ENCODE results near the gene C1S.

Gene C1S

GRCh38 chr12:7026854-7027253, 33.7 kb upstream of the C1S start:
- Histone ChIP-seq H3K4me2 (ENCODE audit: low read length, poor library complexity, severe bottlenecking) (no peak overlapping the region), H3K4ac (ENCODE audit: low read depth in 1 of 2, low read length in 2 of 2) (no peak overlapping the region), H3K9ac (ENCODE audit: low read length) (no peak overlapping the region), H4K8ac (ENCODE audit: low read length) (no peak overlapping the region), H2BK120ac (ENCODE audit: low read depth, low read length) (no peak overlapping the region), H3K14ac (ENCODE audit: low read length in 2 of 2) (no peak overlapping the region), H3K9me3 (ENCODE audit: control insufficient read depth, low read length) (no peaks in the 10 kb centered on the region), H2BK12ac (ENCODE audit: low read length in 2 of 2) (no peak overlapping the region), H3K27ac (ENCODE audit: low read length, poor library complexity, severe bottlenecking) (no peak overlapping the region), H3K36me3 (ENCODE audit: control insufficient read depth in 1 of 2, insufficient read depth in 2 of 2, low read depth in 1 of 2, low read length in 2 of 2) (no peaks in the 10 kb centered on the region), H2AFZ (ENCODE audit: low read depth, low read length) (no peak overlapping the region), H2AK5ac (ENCODE audit: low read length, severe bottlenecking) (no peak overlapping the region), H3K79me1 (replicated peaks; ENCODE audit: low read length, poor library complexity, severe bottlenecking) (no peaks in the 10 kb centered on the region), H3K27me3 (ENCODE audit: control insufficient read depth in 1 of 2, insufficient read depth in 1 of 2, low read length in 2 of 2) (no peaks in the 10 kb centered on the region), H3K4me3 (ENCODE audit: insufficient read depth in 1 of 2, low read depth in 1 of 2, low read length in 2 of 2) (no peak overlapping the region), H4K91ac (ENCODE audit: low read length) (no peak overlapping the region), H3K4me1 (ENCODE audit: control insufficient read depth, insufficient read depth, low read depth, low read length) (no peaks in the 10 kb centered on the region), H3K23ac (ENCODE audit: low read length in 2 of 2) (no peak overlapping the region), H2BK5ac (ENCODE audit: low read depth, low read length, poor library complexity, severe bottlenecking) (no peak overlapping the region), H3K18ac (ENCODE audit: low read depth in 1 of 2, low read length in 2 of 2) (no peak overlapping the region), H2BK15ac (ENCODE audit: low read depth, poor library complexity, severe bottlenecking) (no peak overlapping the region)
- WGBS = 80% methylated on average over 1 of the region's 1 CpG
- no peak for DNase-seq

GRCh38 chr12:7031306-7031705, 29.2 kb upstream of the C1S start:
- 82% methylated on average over 6 of the region's 6 CpGs for WGBS
- Histone ChIP-seq H2AK5ac (ENCODE audit: low read length, severe bottlenecking) (no peak overlapping the region), H3K27ac (ENCODE audit: low read length, poor library complexity, severe bottlenecking) (no peak overlapping the region), H4K8ac (ENCODE audit: low read length) (no peak overlapping the region), H2BK5ac (ENCODE audit: low read depth, low read length, poor library complexity, severe bottlenecking) (no peak overlapping the region), H3K4ac (ENCODE audit: low read depth in 1 of 2, low read length in 2 of 2) (no peak overlapping the region), H2BK12ac (ENCODE audit: low read length in 2 of 2) (no peak overlapping the region), H3K4me3 (ENCODE audit: insufficient read depth in 1 of 2, low read depth in 1 of 2, low read length in 2 of 2) (no peak overlapping the region), H3K9me3 (ENCODE audit: control insufficient read depth, low read length) (no peaks in the 10 kb centered on the region), H2BK15ac (ENCODE audit: low read depth, poor library complexity, severe bottlenecking) (no peak overlapping the region), H3K9ac (ENCODE audit: low read length) (no peak overlapping the region), H4K91ac (ENCODE audit: low read length) (no peak overlapping the region), H3K14ac (ENCODE audit: low read length in 2 of 2) (no peak overlapping the region), H3K36me3 (ENCODE audit: control insufficient read depth in 1 of 2, insufficient read depth in 2 of 2, low read depth in 1 of 2, low read length in 2 of 2) (no peaks in the 10 kb centered on the region), H3K4me2 (ENCODE audit: low read length, poor library complexity, severe bottlenecking) (no peak overlapping the region), H2BK120ac (ENCODE audit: low read depth, low read length) (no peak overlapping the region), H3K27me3 (ENCODE audit: control insufficient read depth in 1 of 2, insufficient read depth in 1 of 2, low read length in 2 of 2) (peaks cover 2 to 12% of the 10 kb centered on the region in 2 experiments), H3K18ac (ENCODE audit: low read depth in 1 of 2, low read length in 2 of 2) (peak overlapping the region in 1 of 2 experiments; percentile 5), H3K4me1 (ENCODE audit: control insufficient read depth, insufficient read depth, low read depth, low read length) (no peaks in the 10 kb centered on the region), H3K79me1 (replicated peaks; ENCODE audit: low read length, poor library complexity, severe bottlenecking) (no peaks in the 10 kb centered on the region), H2AFZ (ENCODE audit: low read depth, low read length) (no peak overlapping the region), H3K23ac (ENCODE audit: low read length in 2 of 2) (no peak overlapping the region)
- no peak for DNase-seq

GRCh38 chr12:7032990-7033389, 27.5 kb upstream of the C1S start:
- H3K9ac ChIP-seq (ENCODE audit: low read length) = no peak overlapping the region
- 70% methylated on average over 2 of the region's 2 CpGs for WGBS

GRCh38 chr12:7034464-7034863, 26.1 kb upstream of the C1S start:
- no peak overlapping the region for H3K4me3 ChIP-seq (ENCODE audit: insufficient read depth in 1 of 2, low read depth in 1 of 2, low read length in 2 of 2)
- no peak overlapping the region for H2AFZ ChIP-seq (ENCODE audit: low read depth, low read length)
- H3K14ac ChIP-seq (ENCODE audit: low read length in 2 of 2) = no peak overlapping the region
- no peak overlapping the region for H3K18ac ChIP-seq (ENCODE audit: low read depth in 1 of 2, low read length in 2 of 2)
- DNase-seq = no peak
- WGBS = 100% methylated on average over 1 of the region's 1 CpG
- no peaks in the 10 kb centered on the region for H3K9me3 ChIP-seq (ENCODE audit: control insufficient read depth, low read length)
- H4K8ac ChIP-seq (ENCODE audit: low read length) = no peak overlapping the region
- H2AK5ac ChIP-seq (ENCODE audit: low read length, severe bottlenecking) = no peak overlapping the region
- H3K27ac ChIP-seq (ENCODE audit: low read length, poor library complexity, severe bottlenecking) = no peak overlapping the region
- H3K36me3 ChIP-seq (ENCODE audit: control insufficient read depth in 1 of 2, insufficient read depth in 2 of 2, low read depth in 1 of 2, low read length in 2 of 2) = no peaks in the 10 kb centered on the region
- H2BK120ac ChIP-seq (ENCODE audit: low read depth, low read length) = no peak overlapping the region
- H3K23ac ChIP-seq (ENCODE audit: low read length in 2 of 2) = no peak overlapping the region
- H4K91ac ChIP-seq (ENCODE audit: low read length) = no peak overlapping the region
- H3K27me3 ChIP-seq (ENCODE audit: control insufficient read depth in 1 of 2, insufficient read depth in 1 of 2, low read length in 2 of 2) = peaks cover 2 to 12% of the 10 kb centered on the region in 2 experiments
- no peaks in the 10 kb centered on the region for H3K4me1 ChIP-seq (ENCODE audit: control insufficient read depth, insufficient read depth, low read depth, low read length)
- H3K9ac ChIP-seq (ENCODE audit: low read length) = no peak overlapping the region
- H3K79me1 ChIP-seq (replicated peaks; ENCODE audit: low read length, poor library complexity, severe bottlenecking) = no peaks in the 10 kb centered on the region
- H3K4me2 ChIP-seq (ENCODE audit: low read length, poor library complexity, severe bottlenecking) = no peak overlapping the region
- H2BK15ac ChIP-seq (ENCODE audit: low read depth, poor library complexity, severe bottlenecking) = no peak overlapping the region
- H2BK5ac ChIP-seq (ENCODE audit: low read depth, low read length, poor library complexity, severe bottlenecking) = no peak overlapping the region
- no peak overlapping the region for H2BK12ac ChIP-seq (ENCODE audit: low read length in 2 of 2)
- no peak overlapping the region for H3K4ac ChIP-seq (ENCODE audit: low read depth in 1 of 2, low read length in 2 of 2)

More at GRCh38 chr12:7032990-7033389, 27.5 kb upstream of the C1S start:
- no peaks in the 10 kb centered on the region for H3K9me3 ChIP-seq (ENCODE audit: control insufficient read depth, low read length)
- H2AK5ac ChIP-seq (ENCODE audit: low read length, severe bottlenecking) = no peak overlapping the region
- no peak overlapping the region for H2BK12ac ChIP-seq (ENCODE audit: low read length in 2 of 2)
- H2AFZ ChIP-seq (ENCODE audit: low read depth, low read length) = no peak overlapping the region
- no peak overlapping the region for H2BK5ac ChIP-seq (ENCODE audit: low read depth, low read length, poor library complexity, severe bottlenecking)
- H3K23ac ChIP-seq (ENCODE audit: low read length in 2 of 2) = no peak overlapping the region
- H3K36me3 ChIP-seq (ENCODE audit: control insufficient read depth in 1 of 2, insufficient read depth in 2 of 2, low read depth in 1 of 2, low read length in 2 of 2) = no peaks in the 10 kb centered on the region
- H4K8ac ChIP-seq (ENCODE audit: low read length) = no peak overlapping the region
- no peak overlapping the region for H3K4ac ChIP-seq (ENCODE audit: low read depth in 1 of 2, low read length in 2 of 2)
- H3K79me1 ChIP-seq (replicated peaks; ENCODE audit: low read length, poor library complexity, severe bottlenecking) = no peaks in the 10 kb centered on the region
- no peak overlapping the region for H3K27ac ChIP-seq (ENCODE audit: low read length, poor library complexity, severe bottlenecking)
- H3K27me3 ChIP-seq (ENCODE audit: control insufficient read depth in 1 of 2, insufficient read depth in 1 of 2, low read length in 2 of 2) = peaks cover 2 to 12% of the 10 kb centered on the region in 2 experiments
- no peak overlapping the region for H2BK15ac ChIP-seq (ENCODE audit: low read depth, poor library complexity, severe bottlenecking)
- H4K91ac ChIP-seq (ENCODE audit: low read length) = no peak overlapping the region
- H3K4me1 ChIP-seq (ENCODE audit: control insufficient read depth, insufficient read depth, low read depth, low read length) = no peaks in the 10 kb centered on the region
- H3K4me3 ChIP-seq (ENCODE audit: insufficient read depth in 1 of 2, low read depth in 1 of 2, low read length in 2 of 2) = no peak overlapping the region
- no peak for DNase-seq
- no peak overlapping the region for H3K14ac ChIP-seq (ENCODE audit: low read length in 2 of 2)
- H3K4me2 ChIP-seq (ENCODE audit: low read length, poor library complexity, severe bottlenecking) = no peak overlapping the region
- no peak overlapping the region for H2BK120ac ChIP-seq (ENCODE audit: low read depth, low read length)
- no peak overlapping the region for H3K18ac ChIP-seq (ENCODE audit: low read depth in 1 of 2, low read length in 2 of 2)
